ENCODE results near the gene STARD3.

Gene STARD3

DNA sequence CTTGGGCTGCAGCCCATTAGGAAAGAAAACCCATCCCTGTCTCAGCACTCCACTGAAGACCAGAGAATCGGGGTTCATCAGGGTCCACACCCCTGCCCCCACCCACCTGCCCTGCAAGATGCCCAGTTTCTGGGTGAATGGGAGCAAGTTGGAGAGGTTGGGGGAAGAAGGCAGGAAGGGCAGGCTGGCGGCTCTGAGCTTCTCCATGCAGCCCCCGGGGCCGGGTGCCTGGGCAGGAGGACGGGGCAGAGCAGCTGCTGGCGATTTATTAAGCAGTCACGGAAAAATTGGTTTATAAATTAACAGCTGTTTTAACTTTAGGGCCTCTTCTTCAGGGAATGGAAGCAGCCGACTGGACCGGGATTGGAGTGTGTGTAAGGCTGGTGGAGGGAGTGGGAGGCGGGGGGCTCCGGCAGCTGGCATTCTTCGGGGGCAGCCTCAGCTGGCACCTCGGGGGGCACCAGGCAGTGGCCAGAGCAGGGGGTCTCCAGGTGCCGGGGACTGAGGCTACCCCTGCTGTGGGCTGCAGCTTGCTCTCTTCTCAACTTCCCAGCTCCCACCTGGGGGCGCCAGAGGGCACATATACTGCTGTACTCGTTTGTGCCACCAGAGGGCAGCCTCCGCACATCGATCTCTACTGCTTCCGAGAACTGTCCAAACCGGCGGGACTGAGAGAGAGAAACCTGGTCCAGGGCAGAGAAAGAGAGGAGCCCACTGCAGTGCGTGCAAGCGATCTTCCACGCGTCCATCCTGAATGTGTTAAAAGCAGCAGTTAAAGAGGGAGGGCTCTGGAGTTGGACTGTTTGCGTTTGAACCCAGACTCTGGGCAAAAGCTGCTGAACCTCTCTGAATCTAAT lies 15.2 kb upstream of the STARD3 start:
- DNase-seq (ENCODE audit: low read depth in 2 of 2) = peak; percentile 65 to 66

DNA sequence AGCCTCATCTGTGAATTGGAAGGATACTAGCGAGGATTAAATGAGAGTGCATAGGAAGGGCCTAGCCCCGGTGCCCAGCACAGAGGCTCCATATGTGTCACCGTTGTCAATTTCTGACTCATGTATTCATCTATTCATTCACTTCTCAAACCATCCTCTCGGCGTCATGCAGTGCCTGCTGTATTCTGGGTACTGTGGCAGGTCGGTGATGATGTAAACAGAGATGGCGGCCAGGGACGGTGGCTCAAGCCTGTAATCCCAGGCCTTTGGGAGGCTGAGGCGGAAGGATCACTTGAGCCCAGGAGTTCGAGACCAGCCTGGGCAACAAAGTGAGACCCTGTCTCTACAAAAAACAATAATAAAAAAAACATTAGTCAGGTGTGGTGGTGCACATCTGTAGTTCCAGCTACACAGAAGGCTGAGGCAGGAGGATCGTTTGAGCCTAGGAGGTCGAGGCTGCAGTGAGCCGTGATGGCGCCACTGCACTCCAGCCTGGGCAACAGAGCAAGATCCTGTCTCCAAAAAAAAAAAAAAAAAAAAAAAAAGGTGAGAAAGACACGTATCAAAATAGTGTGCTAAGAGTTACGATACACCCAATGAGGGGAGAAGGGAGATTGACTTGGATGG lies 14.5 kb upstream of the STARD3 start:
- DNase-seq (ENCODE audit: low read depth in 2 of 2) = no peak

DNA sequence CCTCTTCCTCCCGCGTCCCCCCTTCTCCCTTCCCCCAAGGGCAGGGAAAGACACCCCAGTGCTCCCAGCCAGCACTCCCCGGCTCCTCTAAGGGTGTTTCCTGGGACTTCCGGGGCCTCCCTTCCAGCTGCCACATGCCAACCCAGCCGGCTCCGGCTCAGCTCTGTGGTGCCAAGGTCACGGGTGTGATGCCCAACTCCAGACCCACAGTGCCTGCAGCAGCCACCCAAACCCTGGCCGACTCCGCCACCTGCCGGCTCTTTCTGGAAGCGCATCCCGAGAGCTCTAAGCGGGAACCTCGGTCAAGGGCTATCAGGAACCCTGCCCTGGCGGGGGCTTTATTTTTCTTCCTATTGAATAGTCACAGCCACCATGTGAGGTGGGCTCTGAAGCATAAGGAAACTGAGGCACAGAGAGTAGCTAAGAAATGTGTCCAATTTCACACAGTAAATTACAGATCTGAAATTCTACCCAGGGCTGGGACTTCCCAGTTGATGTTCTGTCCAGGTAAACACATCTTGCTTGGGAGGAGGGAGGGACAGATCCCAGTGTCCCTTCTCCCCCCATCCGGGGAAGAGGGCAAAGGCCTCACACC lies 13.5 kb upstream of the STARD3 start:
- peak; percentile 56 to 66 for DNase-seq (ENCODE audit: low read depth in 2 of 2)

DNA sequence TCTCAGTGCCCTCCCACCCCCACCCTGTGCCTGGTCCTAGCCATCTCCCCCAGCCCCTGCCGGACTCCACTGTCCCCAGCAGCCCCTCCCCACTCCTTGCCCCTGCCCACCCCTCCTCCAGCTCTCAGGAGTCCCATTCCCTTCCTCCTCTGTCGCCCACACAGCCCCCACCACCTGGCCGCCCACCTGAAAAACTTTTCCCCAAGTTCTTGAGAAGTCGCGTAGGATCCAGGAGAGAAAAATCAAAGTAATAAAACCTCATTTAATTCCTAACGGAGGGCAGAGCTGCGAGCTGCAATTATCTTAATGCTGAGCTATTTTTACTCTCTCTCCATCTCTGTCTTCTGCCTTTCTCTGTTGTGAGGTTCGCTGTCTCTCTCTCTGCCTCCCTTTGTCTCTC lies 12.6 kb upstream of the STARD3 start:
- no peak for DNase-seq (ENCODE audit: low read depth in 2 of 2)

DNA sequence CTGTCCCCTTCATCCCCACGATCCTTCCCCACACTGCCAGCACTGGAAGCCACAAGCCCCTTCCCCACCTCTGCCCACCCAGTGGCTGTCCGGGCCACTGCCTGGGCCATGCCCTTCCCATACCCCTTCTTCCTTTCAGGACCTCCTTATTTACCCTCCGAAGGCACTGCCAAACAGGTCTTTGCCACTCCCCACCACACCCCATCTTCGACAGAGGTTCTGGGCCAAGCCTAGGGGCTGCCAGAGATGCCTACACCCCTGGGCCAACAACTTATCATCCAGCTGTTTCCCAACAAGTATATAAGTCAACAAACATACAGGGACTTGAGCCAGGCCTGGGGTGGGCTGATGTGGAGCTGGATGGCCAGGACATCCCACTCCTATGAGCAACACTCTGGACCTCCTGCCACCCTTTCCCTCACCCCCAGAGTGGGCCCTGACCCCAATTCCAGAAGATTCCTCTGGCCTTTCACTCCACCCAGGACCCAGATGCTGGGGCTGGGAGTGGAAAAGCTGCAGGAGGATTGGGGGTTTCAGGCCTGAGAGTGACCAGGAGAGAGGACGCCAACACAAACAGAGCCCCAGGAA lies 11.7 kb upstream of the STARD3 start:
- no peak for DNase-seq (ENCODE audit: low read depth in 2 of 2)

DNA sequence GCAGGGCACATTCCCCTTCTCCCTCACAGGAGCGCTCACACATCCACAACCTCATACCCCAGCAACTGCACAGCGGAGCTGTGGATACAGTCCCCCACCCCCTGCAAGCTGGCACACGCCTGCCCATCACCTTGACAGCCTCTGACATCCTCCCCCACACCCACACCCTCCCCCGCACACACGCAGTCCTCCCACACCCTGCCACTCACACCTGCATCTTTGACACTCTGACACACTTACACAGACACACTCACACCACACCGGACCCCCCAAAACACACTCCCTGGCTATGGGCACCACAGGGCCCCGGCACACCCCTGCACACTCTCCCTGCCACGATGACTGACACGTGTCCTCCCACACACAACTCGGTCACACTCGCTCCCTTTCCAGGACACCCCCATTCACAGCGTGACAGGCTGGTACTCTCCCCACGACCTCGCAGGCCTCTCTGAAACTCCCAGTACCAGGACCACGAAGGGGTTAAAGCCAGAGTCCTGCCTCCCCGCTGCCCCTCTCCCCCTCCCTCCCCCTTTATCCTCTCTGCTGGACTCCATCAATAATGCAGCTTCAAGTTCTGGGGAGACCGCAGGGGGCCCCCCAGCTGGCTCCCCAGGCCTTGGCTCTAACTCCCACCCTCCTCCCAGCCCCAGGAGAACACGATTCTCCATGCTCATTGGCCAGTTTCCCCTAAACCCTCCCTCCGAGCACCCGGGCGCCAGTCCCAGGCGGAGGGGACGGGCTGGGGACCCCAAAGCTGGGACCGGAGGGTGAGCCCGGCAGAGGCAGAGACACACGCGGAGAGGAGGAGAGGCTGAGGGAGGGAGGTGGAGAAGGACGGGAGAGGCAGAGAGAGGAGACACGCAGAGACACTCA lies 10.5 kb upstream of the STARD3 start, which contains the start of gene PPP1R1B:
PPP1R1B (plus strand) TSS at position 782 of the 876 bp plus-strand sequence. CDS start 441 bp downstream, outside the sequence.
- DNase-seq (ENCODE audit: low read depth in 2 of 2) = no peak

DNA sequence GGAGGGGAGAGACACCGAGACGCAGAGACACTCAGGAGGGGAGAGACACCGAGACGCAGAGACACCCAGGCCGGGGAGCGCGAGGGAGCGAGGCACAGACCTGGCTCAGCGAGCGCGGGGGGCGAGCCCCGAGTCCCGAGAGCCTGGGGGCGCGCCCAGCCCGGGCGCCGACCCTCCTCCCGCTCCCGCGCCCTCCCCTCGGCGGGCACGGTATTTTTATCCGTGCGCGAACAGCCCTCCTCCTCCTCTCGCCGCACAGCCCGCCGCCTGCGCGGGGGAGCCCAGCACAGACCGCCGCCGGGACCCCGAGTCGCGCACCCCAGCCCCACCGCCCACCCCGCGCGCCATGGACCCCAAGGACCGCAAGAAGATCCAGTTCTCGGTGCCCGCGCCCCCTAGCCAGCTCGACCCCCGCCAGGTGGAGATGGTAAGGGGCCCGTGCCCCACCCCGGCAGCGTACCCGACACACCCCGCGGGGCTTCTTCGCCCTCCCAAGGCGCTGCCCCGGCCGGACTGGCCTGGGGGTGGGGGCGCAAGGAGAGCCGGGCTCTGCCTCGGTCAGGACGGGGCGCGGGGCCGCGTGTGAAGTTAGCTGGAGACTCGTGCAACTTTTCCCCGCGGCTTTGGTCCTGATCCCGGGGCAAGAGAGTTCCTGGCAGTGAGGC lies 9.8 kb upstream of the STARD3 start:
- DNase-seq (ENCODE audit: low read depth in 2 of 2) = no peak

DNA sequence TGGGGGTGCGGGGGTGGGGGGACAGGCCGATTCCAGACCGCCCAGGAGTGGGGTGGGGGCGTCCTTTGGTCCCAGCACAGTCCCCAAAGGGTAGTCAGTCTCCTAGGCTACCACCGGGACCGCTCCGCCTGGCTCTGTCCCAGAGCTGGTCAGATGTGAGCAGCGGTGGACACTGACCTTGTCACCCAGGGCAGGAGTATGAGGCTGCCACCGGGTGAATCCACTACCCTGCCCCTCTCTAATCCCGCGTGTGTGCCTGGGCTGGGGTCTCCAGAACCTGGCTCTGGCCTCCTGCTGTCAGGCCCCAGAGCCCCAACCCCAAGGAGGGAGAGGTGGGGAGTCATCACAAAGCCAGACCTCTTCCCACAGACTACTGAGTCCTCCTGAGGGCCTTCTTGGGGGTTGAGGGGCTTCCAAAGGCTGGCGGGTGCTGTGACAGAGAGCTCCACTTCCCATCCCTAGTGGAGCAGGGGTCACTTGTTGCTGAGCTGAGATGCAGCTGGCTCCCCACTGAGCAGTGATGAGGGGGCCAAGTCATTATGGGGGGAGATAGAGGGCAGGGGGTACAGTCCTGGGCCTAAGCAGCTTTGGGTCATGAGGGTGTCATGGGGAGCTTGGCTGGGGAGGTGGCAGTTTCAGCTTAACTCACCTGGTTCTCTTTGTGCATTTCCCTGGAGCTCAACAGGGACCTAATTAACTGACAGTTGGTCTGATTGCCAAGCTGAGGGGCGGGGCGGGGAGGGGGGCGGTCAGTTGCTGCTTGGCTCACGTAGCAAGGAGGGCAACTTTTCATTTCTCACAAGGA lies 9.0 kb upstream of the STARD3 start:
- no peak for DNase-seq (ENCODE audit: low read depth in 2 of 2)

DNA sequence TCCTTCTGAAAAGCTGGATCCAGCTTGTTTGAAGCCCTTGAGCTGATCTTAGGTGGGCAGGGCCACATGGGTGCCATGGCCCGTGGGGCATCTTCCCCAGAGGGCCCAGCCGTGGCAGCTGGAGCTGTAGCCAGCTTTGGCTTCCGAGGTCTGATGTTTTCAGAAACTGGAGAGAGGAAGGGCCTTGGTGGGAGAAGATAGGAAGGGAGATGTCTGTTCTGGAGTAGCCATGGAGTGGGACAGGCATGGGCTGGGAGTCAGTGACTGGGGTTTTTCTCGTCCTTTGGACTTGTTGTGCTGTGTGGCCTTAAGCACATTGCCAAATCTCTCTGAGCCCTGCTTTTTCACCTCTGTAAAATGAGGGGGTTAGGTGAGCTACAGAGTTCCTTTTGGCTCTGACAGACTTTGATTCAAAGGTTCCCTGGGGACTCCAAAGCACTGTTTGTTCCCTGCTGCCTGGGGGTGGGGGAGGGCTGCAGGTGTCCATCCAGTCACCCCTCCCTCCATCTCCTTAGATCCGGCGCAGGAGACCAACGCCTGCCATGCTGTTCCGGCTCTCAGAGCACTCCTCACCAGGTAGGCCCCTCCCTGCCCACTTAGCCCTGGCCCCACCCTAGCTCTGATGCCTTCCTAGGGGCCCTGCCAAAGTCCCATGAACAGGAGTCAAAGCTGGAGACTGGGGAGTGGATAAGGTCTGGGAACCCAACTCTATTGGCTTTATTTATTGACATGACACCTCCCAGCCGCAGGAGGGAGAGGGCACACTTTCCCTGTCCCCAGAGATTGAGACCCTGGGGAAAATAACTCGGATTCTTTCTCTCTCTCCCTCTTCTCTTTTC lies 8.1 kb upstream of the STARD3 start:
- DNase-seq (ENCODE audit: low read depth in 2 of 2) = no peak

DNA sequence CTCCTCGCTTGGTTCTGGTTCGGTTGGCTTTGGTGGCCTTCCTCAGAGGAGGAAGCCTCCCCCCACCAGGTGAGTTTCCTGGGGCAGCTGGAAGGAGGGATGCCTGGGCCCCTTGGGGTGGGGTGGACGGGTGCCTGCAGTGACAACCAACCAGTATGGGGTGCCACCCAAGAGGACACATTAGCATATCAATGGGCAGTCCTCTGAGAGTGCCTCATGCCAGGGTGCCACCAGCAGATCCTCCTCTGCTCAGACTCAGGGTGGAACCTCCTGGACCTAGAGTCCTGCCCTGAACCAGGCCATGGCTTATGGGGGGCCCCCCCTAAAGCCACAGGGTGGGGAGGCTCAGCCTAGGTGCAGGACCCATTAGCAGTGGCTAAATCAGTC lies 7.5 kb upstream of the STARD3 start:
- DNase-seq (ENCODE audit: low read depth in 2 of 2) = no peak

DNA sequence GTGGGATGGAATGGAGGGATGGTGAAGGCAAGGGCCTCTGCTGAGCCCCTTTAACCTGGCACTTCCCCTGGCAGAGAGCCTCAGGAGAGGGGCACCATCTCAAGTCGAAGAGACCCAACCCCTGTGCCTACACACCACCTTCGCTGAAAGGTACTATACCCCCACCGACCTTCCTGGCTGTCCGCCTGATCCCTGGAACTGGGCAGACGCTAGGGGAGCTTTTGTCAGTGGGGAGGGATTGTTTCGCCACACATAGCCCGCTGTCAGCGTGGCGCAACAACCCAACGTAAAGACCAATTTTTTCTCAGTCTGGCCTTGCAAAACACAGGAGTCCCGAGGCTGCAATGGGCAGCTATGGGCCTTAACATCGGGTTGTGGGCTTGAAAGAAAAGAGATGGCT lies 7.0 kb upstream of the STARD3 start:
- DNase-seq (ENCODE audit: low read depth in 2 of 2) = no peak

DNA sequence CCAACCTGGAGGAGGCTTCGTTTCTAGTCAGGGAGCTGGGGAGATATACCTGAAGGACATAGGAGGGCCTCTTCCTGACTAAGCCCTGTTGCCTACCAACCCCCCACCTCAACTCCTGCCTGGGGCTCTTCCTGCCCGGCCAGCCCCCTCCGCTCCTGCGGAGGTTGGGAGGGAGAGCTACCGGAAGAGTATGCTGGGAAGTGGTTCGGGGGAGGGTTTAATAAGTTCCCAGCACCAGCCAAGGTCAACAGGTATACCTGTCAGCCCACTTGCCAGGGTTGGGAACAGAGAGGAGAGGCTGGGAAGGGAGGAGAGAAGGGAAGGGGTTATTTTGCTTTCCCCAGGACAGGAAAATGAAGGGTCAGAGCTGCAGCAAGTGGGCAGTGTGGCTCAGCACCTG lies 5.5 kb upstream of the STARD3 start:
- DNase-seq (ENCODE audit: low read depth in 2 of 2) = no peak

DNA sequence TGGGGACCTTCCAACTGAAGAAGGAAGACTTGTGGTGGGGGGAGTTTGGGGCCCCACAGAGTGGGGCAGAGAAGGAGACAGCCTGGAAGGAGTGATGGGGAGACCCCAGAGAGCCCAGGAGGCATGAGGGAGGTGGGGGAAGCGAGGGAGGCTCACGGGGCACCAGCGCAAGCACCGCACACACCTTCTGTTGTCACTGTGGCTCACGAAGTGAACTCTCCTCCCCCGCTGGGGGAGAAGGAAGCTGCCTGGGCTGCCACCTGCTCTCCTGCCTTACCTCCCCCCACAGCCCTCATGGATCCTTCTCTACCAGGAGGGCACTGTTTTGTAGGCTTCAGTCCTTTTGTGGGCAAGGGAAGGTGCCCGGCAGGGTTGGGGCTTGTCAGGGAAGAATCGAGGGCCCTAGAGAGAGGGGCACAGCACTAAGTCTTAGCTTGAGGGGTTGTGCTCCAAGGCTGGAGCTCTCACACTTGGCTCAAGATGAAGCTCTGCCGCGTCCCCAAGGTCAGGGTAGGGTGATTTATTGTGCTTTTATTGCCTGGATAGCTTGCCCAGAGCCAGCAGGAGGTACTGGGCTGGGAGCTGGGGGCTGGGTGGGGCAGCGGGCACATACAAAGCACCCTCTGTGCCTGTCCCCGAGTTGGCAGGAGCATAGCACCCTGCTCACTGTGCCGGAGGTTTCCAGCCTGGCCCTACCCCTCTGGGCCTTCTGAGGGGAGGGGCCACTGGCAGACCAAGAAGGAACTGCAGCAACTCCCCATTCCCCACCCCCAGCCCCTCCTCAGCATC lies 4.6 kb upstream of the STARD3 start:
- DNase-seq (ENCODE audit: low read depth in 2 of 2) = no peak

DNA sequence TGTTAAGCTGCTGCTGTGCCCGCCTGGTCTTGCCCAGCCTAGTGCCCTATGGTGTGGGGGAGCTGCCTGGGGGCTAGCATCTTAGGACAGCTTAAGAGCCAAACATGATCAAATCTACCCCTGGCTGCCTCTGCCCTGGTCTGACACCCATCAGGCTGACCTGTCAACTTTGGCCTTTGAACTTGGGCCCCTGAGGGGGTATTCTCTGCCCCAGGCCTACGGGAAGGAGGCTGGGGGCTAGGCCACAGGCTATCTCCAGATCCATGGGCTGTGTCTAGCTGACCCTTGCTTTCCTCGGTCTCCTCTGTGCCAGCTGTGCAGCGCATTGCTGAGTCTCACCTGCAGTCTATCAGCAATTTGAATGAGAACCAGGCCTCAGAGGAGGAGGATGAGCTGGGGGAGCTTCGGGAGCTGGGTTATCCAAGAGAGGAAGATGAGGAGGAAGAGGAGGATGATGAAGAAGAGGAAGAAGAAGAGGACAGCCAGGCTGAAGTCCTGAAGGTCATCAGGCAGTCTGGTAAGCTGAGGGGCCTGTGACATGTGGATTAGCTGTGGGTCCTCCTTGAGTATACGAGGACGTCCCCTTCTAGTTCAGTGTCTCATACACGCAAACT lies 3.3 kb upstream of the STARD3 start:
- no peak for DNase-seq (ENCODE audit: low read depth in 2 of 2)

DNA sequence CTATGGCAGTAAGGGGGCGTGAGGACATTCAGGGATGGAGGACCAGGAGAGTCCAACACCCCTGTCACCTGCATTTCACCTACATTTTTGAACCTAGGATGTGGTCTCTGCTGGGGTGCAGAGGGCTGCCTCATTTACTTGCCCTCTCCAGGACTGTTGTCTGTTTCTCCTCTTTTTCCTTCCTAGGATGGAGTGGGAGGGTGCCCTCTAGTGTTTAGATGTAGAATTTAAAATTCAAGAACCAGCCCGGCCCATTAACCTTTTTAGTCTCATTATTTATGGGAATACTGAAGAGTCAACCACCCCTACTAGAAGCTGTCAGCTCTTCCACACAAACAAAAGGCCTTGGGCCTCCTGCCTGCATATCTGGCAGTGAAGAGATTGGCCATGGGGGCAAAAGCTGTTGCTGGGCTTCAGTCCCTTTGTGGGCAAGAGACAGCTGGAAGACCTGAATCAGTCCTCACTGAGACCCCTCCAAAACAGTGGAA lies 2.5 kb upstream of the STARD3 start:
- DNase-seq (ENCODE audit: low read depth in 2 of 2) = no peak

DNA sequence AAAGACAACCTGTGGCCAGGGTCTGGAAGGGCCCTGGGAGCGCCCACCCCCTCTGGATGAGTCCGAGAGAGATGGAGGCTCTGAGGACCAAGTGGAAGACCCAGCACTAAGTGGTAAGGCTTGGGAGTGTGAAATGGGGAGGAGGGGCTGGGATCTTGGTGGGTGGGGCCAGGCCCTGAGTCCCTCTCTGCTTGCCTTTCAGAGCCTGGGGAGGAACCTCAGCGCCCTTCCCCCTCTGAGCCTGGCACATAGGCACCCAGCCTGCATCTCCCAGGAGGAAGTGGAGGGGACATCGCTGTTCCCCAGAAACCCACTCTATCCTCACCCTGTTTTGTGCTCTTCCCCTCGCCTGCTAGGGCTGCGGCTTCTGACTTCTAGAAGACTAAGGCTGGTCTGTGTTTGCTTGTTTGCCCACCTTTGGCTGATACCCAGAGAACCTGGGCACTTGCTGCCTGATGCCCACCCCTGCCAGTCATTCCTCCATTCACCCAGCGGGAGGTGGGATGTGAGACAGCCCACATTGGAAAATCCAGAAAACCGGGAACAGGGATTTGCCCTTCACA lies 1.2 kb upstream of the STARD3 start:
- DNase-seq (ENCODE audit: low read depth in 2 of 2) = no peak

DNA sequence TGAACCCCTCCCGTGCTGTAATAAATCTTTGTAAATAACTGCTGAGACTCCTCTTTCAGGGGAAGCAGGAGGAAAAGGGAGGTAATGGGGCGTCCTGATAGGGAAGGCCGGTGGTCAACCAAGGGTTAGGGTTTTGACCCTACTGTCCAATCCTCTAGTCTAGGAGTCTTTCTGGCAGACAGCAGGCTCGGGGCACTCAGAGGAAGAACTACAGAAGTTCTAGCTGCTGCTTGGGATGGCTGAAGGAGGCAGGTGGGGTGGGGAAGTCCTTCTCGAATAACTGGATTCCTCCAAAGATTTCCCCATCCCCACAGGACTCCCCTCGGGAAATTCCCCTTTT lies 387 bp upstream of the STARD3 start:
- no peak for DNase-seq (ENCODE audit: low read depth in 2 of 2)

DNA sequence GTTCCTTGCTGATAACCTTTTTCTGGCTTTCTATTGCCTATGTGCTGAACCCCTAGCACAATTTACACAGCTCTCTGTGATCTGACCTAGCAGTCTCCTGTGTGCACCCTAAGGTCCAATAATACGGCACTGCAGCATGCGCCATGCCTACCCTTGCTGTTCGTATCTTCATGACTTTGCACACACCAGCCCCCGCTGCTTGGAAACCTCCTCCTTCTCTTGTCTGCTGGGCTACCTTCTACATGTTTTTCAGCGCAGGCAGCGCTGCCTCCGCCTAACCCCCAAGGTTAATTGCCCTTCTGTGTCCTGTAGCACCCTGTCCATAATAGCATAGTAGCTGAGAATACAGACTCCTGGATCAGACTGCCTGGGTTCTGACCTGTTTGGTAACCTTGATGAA lies 1.4 kb downstream of the STARD3 start:
- DNase-seq (ENCODE audit: low read depth in 2 of 2) = no peak
